HG03565 (cell line): ENCODE data around the gene TM2D3.
"Not testable (repeated sequence)": the region's sequence is repeated elsewhere in the genome, so short reads cannot be mapped to it uniquely, and the experiment has no call there.

Experiments
- ATAC-seq: cut with Tn5 transposase; IDR thresholded peaks from one replicate; pipeline ENCODE4 v1.9.1; 2021; ENCODE audit warnings: mild to moderate bottlenecking, moderate library complexity; ENCODE audit not compliant: unreplicated experiment

TM2D3 gene

DNA sequence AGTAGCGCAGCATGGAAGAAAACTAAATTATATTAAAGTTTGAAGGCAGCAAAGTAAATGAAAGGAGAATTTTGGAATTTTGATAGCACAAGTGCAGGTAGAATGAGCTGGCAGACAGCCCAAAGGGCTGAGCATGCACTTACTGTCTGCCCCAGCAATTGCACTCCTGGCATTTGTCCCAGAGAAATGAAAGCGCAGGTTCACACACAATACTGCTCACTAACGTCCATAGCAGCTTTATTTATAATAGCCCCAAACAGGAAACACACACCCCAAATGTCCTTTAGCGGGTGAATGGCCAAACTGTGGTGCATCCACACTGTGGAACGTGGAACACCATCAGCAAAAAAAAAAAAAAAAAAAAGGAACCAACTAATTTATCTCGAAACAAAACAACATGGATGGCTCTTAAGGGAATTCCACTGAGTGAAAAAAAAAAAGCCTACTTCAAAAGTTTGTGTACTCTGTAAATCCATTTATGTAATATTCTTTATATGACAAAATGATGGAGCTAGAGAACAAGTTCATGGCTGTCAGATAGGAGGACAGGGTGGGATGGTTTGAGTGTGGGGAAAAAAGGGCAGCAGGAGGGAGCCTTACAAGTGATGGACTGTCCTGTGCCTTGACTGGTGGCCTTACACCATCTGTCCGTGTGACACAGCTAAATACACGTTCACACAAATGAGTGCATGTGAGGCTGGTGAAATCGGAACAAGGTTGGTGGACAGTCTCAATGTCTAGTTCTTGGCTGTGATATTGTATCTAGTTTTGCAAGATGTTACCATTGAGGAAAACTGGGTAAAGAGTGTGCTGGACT is 6.0 kb upstream of the TM2D3 start:
- no peak for ATAC-seq

DNA sequence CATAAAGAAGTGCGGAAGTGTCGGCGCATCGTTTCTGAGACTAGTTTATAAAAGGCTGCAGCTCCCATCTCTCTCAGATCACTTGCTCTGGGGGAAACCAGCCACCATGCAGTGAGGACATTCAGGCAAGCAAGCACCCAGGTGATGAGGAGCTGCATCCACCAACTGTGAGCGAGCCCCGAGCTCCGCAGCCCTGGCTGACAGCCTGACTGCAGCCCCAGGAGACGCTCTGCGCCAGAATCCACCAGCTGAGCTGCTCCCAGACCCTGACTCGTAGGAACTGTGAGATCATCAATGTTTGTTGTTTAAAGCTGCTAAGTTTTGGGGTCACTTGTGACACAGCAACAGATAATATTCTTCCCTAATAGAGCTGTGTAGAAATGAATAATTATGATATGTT is 5.0 kb upstream of the TM2D3 start:
- ATAC-seq = no peak

DNA sequence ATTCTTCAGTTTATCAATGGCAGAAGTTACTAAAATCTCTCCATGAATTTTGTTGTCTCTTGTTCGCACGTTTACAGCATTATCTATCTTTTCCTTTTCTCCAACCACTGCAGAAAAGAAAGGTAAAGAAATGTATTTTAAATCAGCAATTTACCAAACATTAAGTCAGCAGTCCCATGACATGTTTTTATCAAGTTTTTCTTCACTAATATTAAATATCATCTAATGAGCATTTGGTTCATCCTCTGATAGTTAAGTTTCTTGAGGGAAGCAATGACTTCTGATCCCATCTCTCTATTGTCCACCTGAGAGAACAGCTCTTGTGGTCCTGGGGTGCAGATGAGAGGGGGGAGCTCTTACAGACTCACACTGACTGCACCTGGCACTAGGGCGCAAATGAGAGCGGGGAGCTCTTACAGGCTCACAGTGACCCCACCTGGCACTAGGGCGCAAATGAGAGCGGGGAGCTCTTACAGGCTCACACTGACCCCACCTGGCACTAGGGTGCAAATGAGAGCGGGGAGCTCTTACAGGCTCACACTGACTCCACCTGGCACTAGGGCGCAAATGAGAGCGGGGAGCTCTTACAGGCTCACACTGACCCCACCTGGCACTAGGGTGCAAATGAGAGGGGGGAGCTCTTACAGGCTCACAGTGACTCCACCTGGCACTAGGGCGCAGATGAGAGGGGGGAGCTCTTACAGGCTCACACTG is 2.6 kb upstream of the TM2D3 start:
- not testable (repeated sequence) for ATAC-seq

DNA sequence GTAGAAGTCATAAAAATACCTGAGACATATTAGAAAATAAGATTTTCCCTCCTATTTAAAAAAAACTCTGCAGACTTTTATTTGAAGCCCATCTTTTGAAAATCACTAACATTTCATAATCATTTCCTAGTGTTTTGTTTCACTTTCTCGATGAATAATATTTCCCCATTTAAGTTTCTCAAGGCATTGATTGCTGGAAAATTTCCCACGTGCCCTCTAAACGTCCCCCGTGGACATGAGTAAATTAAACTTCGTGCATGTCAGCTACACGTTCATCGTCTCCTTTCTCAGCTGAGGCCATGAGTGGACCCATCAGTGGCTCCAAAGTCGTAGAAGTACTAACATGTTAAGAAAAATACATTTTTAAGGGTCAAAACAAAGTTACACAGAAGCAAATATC is 2.0 kb upstream of the TM2D3 start:
- ATAC-seq = no peak

DNA sequence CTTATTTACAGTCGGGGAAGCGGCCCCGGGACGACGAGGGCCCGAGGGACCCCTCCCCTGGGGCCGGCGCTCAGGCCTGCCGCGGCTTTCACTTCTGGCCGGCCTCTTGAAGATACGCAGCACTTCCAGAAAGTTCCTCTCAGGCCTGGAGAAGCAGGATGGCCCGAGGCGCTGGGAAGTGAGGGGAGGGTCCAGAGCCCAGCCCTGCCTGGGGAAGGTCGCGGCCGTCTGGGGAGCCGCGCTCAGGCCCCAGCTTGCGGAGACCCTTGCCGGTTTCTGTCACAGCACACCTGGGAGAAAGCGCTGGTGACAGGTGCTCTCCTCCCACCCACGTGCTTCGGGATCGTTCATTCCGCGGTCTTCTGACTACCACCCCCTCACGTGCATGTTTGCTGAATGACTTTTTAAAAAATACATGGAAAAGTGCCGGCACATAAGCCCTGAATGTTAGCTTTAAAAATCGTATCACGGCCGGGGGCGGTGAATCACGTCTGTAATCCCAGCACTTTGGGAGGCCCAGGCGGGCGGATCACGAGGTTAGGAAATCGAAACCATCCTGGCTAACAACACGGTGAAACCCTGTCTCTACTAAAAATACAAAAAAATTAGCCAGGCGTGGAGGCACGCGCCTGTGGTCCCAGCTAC is 727 bp upstream of the TM2D3 start:
- ATAC-seq = no peak

DNA sequence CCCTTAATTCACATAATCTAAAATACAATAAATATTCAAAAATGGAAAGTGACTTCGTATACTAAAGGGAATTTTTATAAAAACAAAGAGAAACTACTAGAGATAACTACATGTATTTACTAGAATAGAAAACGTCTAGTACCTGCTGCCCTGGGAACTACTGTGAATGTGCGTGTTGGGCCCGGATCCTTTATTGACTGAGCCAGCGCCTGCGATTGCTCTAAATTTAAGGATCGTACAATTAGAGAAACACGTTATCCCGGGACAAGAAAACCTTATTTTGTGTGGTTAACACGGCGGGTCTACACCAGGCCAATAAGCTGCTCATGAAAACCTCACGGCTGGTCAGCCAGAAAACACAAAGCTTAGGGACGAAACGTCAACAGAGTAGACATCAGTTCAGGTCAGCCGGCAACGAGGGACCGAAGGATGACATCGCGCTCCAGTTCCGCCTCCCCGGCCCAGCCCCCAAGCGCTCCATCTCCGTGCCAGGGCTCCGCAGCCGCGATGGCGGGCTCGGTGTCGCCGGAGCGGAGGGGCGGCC is 555 bp downstream of the TM2D3 start:
- ATAC-seq = no peak

DNA sequence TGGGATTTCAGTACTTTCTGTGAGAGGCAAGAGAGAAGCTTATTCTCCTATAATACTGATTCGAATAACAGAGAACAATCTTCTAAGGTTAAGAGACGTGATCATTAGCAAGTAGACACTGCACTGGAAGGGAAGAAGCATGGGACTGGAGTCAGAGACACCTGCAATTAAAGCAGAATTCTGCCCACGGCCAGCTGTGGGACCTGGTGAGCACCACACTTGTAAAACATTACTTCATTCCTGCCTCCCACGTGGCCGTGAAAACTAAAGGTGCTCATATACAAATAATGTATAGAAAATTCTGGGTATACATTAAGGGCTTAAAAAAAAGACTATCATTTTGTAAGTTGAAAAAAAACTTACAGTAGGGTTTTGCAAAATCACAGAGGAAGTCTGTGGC is 2.0 kb downstream of the TM2D3 start:
- no peak for ATAC-seq

DNA sequence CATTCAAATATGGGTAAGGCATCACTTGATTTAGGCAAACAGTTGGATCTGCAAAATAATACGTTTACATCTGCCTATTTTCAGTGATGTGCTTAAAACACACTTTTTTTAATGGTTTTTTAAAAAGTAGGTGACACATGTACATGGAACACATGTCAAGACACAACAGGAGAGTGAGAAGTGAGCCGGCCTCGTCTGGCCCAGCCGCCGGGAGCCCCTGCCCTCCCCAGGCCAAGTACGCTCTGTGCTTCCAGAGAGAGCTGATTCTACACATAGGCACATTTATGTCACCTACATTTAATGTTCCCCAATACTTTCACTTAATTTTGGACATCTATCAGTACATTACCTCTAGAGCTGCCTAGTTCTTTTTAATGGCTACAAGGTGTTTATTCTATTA is 3.8 kb downstream of the TM2D3 start:
- ATAC-seq = no peak

DNA sequence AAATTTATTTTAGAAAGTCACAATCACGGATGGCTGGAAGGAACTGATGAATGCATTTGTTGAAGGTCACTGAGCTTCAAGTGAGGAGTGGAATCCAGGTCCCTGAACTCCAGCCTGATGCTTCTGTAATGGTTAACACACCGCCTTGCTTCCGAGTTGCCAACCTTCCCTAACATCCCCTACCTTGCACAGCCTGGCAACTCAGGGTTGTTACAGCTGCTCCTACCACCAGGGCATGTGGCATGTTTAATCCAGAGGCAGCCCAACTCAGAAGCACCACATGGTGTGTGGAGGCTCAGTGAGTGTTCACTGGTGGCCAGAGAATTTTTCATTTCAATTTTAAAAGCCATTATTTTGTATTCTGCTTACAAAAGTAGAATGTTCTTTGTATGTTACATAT is 4.9 kb downstream of the TM2D3 start:
- no peak for ATAC-seq

DNA sequence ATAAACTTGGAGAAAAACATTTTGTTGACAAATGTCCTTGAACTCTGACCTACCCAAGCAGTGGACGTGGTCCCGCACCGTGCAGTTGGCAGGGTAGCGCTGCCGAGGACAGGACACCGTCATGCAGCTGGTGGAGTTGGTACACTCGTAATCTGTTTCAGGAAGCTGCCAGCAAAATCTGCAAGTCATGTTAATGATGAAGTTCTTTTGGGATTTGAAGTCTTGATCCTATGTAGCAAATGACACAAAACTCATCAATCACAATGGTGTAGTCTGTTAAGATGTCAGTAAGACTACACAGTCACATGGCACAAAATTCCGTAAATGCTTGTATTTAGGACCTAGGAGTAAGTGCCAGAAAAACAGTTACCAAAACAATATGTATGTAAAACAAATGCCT is 5.5 kb downstream of the TM2D3 start:
- no peak for ATAC-seq

DNA sequence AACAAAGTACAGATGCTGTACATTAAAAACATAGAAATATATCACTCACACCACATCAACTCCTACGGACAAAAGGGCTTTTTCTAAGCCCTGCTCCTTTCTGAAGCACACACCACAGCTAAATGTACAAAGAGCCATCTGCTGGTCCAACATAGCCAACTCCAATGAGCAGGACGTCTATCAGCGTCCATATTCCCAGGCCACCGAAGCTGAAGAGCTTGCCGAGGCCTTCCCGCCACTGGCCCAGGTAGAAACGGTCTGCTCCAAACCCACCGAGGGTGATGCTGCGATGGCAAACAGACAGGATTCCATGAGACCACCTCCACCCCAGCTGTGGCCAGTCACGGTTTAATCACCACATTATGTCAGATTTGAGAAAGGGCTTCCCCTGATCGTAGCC is 9.8 kb downstream of the TM2D3 start:
- ATAC-seq = no peak

DNA sequence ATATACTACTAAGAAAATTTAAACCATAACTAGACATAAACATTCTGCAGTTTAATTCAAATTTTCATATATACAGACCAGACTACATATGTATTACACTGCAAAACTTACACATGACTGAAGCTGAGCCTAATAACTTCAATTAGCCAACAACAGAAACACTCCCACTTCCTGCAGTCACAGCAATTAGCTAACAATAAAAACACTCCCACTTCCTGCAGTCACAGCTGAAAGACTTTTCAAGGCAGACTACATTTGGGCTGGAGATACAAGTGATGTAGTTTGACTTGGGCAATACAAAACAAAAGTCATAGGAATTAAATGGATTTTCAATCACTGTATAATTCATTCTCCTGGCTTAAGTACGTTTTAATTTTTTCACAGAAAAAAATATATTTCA is 10.3 kb downstream of the TM2D3 start:
- ATAC-seq = no peak

DNA sequence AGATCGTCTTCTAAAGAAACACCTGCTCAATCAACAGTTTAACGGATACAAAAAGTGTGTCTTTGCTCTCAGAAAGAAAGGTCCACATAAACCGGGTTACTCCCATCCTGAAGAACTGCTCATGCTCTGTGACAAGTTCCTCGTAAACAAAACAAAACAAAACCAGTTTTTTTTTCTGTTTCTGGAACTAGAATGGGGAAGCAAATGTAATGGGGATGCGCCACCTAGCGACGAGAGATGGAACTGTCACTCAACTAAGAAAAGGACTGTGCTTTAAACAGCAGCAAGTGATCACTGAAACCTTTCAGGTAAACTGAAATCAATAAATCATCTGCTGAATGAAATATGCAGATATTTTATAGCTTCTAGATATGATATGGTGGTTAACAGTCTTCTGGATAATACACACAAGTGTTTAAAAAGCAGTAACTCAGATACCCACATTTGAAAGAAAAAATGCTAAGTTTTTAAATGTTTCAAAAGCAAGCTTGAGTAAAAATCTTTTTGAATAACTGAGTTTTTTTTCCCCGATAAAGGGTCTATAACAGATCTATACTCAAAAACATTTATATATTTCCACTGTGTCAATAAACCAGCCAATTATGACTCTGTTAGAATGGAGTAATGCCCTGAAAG is 10.9 kb downstream of the TM2D3 start:
- ATAC-seq = no peak

DNA sequence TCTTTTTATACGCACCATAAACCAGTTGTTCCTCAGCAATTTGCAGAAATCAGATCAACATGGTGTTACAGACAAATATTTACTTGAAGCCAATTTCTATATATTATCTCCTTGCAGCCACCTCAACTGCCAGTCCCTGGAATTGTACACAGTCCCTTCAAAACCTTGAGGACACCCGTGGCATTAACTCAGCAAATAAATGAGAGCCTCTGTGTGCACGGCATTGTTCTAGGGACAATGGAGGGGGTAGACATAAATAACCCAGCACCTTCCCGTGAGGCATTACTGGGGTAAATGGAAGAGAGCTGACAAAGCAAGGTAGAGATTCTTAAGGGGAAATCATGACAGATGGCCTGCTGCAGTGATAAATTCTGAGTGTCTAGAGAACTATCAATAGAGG is 12.5 kb downstream of the TM2D3 start:
- ATAC-seq = no peak

DNA sequence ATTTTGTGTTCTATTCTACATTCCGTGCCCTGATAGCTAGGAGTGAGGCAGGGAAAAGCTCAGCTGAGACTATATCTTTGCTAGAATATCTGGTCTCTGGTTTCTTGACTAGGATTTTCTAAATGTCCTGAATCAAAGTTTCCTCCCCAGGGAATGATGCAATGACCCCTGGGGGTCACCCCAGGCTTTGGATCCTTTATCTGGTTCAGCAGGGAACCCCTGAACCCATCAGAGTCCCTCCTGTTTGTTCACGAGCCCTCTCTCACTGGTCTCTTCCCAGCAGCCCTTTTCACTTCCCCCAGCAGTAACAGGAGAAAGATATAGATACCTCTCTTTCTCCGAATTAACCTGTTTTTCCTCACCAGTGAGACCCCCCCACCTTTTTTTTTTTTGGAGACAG is 14.3 kb downstream of the TM2D3 start:
- no peak for ATAC-seq

DNA sequence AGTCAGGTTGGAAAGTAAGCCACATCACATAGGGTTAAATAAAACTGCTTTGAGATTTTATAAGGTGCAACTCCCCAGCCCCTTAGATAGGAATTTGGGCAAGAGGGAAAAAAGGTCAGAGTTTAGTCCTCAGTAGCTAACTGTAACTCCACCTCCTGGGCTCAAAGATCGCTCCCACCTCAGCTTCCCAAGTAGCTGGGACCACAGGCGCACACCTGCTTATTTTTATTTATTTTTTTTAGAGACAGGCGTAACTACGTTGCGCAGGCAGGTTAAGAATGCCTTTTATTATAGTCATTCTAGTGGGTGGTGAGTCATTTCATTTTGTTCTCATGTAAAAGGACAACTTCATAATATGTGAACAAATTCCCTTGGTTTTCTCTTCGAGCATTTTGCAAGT is 14.7 kb downstream of the TM2D3 start:
- no peak for ATAC-seq

DNA sequence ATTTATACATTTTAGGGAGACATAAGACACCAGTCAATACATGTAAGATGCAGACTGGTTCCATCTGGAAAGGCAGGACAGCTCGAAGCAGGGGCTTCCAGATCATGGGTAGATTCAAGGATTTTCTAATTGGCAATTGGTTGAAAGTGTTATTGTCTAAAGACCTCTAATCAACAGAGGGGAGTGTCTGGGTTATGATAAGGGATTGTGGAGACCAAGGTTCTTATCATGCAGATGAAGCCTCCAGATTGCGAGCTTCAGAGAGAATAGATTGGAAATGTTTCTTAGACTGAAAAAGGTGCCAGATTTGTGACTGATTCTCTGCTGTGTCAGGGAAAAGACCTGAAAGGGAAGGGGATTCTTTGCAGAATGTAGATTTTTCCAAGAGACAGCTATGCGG is 15.1 kb downstream of the TM2D3 start:
- ATAC-seq = no peak

DNA sequence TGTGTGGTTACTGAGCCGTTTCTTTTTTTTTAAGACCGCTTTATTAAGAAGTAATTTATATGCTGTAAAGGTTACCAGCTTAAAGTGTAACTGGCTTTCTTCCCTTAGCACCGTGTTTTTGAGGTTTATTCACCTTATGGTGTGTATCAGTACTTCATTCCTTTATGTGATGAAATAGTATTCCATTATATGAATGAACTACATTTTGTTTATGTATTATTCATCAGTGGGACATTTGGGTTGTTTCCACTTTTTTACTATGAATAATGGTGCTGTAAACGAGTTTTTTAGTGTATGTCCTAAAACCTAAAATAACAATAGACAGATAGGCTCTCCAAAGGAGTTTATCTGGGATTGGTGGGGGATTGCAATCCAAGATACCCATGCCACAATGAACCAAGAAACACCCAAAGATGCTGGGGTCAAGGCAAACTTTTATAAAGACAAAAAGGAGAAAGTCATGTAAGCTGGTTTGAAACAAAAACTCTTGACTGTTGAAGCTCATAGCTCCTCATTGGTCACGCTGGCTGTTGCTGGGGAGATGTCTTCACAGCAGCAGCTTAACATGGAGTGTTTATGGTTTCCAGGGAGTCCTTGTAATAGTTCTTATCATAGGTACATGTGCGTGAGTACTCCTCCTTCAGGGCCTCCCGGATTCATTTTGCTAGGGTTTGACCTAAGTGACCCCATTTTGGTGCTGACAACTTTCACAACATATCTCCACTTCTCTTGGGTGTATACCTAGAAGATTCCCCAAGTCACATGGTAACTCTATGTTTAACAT is 16.0 kb downstream of the TM2D3 start:
- ATAC-seq = no peak

DNA sequence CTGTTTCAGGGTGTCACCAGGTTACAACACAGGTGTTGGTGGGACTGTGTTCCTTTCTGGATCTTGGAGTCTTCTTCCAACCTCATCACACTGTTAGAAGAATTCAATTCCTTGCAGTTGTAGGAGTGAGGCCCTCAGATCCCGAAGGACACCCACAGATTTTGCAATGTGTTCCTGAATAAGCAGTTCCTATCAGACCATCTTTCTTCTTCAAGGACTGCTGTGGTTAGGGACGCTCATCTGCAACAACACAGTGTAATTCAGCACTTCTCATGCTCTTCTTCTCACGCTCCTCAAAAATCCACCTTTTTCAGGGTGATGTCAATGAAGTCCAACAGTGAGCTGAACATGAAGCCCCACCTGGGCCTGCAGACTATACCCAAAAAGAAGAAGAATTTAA is 18.8 kb downstream of the TM2D3 start:
- no peak for ATAC-seq

DNA sequence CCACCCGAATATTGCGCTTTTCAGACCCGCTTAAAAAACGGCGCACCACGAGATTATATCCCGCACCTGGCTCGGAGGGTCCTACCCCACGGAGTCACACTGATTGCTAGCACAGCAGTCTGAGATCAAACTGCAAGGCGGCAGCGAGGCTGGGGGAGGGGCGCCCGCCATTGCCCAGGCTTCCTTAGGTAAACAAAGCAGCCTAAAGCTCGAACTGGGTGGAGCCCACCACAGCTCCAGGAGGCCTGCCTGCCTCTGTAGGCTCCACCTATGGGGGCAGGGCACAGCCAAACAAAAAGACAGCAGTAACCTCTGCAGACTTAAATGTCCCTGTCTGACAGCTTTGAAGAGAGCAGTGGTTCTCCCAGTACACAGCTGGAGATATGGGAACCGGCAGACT is 25.5 kb downstream of the TM2D3 start:
- ATAC-seq = not testable (repeated sequence)

DNA sequence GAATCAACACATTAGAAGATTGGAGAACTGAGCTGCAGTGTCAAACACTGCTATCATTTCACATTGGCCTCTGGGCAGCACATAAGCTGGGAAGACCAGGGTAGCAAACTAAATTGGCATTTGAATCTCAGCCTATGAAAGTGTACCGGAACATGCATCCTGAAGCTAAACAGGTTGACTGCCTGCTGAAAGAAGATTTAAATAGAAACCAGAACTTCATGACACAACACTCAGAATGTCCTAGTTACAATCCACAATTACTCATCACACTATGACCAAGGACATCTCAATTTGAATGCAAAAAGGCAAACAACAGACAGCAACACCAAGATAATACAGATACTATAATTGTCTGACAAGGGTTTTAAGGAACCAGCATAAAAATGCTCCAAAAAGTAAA is 26.2 kb downstream of the TM2D3 start:
- ATAC-seq = no peak
